ENCODE results near the gene COL6A2. TPM values are rescaled to one million over a fixed set of nuclear protein-coding genes. Genes with fewer than 3 reads are reported as not detected.
A peak's percentile ranks its signal among the peaks of the same experiment; 100 is the strongest.

Gene COL6A2
- total and polyA plus RNA-seq, 2 experiments from 2014 or later, result 509 to 832 TPM

DNA sequence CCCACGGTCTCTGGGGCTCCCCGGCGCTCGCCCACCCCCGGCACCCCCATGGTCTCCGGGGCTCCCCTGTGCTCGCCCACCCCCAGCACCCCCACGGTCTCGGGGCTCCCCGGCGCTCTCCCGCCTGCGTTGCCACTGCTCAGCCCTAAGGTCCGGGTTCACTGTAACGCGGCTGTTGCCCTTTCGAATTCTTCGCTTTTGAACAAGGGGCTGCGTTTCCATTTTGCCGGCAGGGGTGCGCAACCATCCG is 62.7 kb downstream of the COL6A2 start:
- H3K36me3 ChIP-seq (replicated peaks; ENCODE audit: insufficient read depth, low read depth), result no peaks in the 10 kb centered on the region
- no peaks in the 10 kb centered on the region for H3K79me2 ChIP-seq
- H3K9me2 ChIP-seq (replicated peaks; ENCODE audit: insufficient read depth), result no peaks in the 10 kb centered on the region
- no peak overlapping the region for H3K4me3 ChIP-seq
- H3K4me1 ChIP-seq (ENCODE audit: insufficient read depth), result no peaks in the 10 kb centered on the region
- peak; percentile 4 for DNase-seq (ENCODE audit: low spot score)
- no peaks in the 10 kb centered on the region for H3K27me3 ChIP-seq
- TF ChIP-seq, protein P1, sequence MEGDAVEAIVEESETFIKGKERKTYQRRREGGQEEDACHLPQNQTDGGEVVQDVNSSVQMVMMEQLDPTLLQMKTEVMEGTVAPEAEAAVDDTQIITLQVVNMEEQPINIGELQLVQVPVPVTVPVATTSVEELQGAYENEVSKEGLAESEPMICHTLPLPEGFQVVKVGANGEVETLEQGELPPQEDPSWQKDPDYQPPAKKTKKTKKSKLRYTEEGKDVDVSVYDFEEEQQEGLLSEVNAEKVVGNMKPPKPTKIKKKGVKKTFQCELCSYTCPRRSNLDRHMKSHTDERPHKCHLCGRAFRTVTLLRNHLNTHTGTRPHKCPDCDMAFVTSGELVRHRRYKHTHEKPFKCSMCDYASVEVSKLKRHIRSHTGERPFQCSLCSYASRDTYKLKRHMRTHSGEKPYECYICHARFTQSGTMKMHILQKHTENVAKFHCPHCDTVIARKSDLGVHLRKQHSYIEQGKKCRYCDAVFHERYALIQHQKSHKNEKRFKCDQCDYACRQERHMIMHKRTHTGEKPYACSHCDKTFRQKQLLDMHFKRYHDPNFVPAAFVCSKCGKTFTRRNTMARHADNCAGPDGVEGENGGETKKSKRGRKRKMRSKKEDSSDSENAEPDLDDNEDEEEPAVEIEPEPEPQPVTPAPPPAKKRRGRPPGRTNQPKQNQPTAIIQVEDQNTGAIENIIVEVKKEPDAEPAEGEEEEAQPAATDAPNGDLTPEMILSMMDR (IDR thresholded peaks at IDR 0.05; ENCODE audit: poor library complexity), result no peak
- no peak for TF ChIP-seq EZH2 (IDR thresholded peaks at IDR 0.05; ENCODE audit: borderline replicate concordance)
- TF ChIP-seq EZH2phosphoT487 (IDR thresholded peaks at IDR 0.05; ENCODE audit: low read depth, severe bottlenecking, unreplicated experiment), result no peak
- H3K9me3 ChIP-seq (ENCODE audit: low read depth), result no peaks in the 10 kb centered on the region
- 100% methylated on average over 10 of the region's 22 CpGs for WGBS (ENCODE audit: low lambda C conversion rate, missing lambda C conversion rate)
- no peaks in the 10 kb centered on the region for H4K20me1 ChIP-seq (ENCODE audit: insufficient read depth, poor library complexity, severe bottlenecking)
- no peak overlapping the region for H3K27ac ChIP-seq
- H3K4me2 ChIP-seq, result no peak overlapping the region
- H2AFZ ChIP-seq, result no peak overlapping the region

DNA sequence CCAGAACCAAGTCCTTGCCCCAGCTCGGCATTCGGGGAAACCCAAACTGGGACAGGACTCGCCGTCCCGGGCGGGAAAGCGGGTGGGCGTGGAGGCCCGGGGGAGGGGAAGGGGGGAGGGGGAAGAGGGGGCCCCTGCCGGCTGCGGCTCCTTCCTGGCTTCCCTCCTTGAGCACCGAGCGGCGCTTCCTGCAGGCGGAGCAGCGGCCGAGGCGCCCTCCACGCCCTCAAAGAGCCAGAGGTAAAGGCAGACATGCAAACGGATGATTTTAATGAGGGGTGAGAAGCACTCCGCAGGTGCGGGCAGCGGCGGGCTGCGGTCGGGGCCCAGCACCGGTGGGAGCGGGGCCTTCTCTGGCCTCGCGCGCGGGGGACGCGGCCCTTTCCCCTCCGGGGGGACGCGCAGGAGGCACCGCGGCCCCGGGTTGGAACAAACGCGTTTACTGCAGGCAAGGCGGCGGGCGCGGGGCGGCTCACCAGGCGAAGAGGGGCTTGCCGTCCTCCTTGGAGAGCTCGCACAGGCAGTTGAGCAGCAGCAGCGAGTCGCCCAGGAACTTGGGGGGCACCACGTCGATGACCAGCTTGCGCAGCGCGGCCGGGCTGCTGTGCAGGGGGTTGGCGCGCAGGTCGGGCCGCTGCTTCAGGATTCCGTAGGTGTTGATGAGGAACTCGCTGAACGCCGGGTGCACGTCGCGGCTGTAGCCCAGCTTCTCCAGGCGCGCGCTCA is 63.2 kb downstream of the COL6A2 start:
- Histone ChIP-seq H3K9me2 (replicated peaks; ENCODE audit: insufficient read depth) (no peaks in the 10 kb centered on the region), H3K27me3 (no peaks in the 10 kb centered on the region), H3K36me3 (replicated peaks; ENCODE audit: insufficient read depth, low read depth) (no peaks in the 10 kb centered on the region), H3K79me2 (no peaks in the 10 kb centered on the region), H3K9me3 (ENCODE audit: low read depth) (no peaks in the 10 kb centered on the region), H3K4me2 (no peak overlapping the region), H3K4me3 (no peak overlapping the region), H2AFZ (no peak overlapping the region), H4K20me1 (ENCODE audit: insufficient read depth, poor library complexity, severe bottlenecking) (no peaks in the 10 kb centered on the region), H3K27ac (no peak overlapping the region), H3K4me1 (ENCODE audit: insufficient read depth) (no peaks in the 10 kb centered on the region)
- no peak for DNase-seq (ENCODE audit: low spot score)
- no peak for TF ChIP-seq EZH2phosphoT487 (IDR thresholded peaks at IDR 0.05; ENCODE audit: low read depth, severe bottlenecking, unreplicated experiment)
- TF ChIP-seq EZH2 (IDR thresholded peaks at IDR 0.05; ENCODE audit: borderline replicate concordance), result no peak
- TF ChIP-seq, protein P1 (IDR thresholded peaks at IDR 0.05; ENCODE audit: poor library complexity), result no peak
- WGBS (ENCODE audit: low lambda C conversion rate, missing lambda C conversion rate), result 99% methylated on average over 44 of the region's 72 CpGs

DNA sequence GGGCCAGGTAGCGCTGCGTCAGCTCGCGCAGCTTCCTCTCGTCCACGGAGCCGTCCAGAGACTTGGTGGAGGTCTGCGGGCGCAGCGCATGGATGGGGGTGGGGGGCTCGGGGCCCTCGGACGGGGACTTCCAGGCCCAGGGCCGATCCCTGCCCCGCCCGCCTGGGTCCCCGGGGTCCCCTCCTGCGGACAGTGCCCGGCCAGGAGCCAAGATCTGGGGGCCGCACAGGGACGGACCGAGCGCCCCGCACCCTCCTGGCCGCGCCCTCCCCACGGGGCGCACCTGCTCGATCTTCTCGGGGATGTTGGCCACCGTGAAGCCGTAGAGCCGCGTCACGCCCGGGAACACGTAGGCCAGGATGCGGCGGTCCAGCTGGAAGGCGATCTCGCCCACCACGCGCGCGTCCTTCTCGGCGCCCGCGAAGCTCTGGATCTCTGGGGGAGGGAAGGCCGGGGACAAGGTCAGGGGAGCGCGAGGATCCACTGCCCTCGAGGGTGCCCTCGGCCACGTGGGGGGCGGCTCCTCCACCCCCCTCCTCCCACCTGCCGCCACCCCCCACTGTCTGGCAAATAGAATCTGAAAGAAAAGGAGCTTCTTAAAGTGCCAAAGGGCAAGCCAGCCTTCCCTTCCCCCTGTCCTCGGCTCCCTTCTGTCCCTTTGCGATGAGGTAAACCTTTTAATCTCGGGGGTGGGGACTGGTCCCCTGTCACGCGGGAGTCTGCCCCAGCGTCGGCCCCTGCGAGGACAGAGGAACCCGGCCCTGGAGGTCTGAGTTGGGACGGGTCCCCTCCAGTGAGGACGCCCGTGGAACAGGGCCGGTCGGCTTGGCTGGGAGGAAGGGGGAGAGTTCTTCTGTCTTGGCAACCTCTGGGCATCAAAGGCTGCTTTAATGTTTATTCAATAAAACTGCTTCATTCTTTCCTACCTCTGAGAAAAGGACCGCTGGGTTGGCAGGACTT is 64.0 kb downstream of the COL6A2 start:
- DNase-seq (ENCODE audit: low spot score), result peak; percentile 2
- Histone ChIP-seq H2AFZ (no peak overlapping the region), H4K20me1 (ENCODE audit: insufficient read depth, poor library complexity, severe bottlenecking) (no peaks in the 10 kb centered on the region), H3K4me2 (no peak overlapping the region), H3K4me3 (no peak overlapping the region), H3K36me3 (replicated peaks; ENCODE audit: insufficient read depth, low read depth) (no peaks in the 10 kb centered on the region), H3K9me2 (replicated peaks; ENCODE audit: insufficient read depth) (no peaks in the 10 kb centered on the region), H3K79me2 (no peaks in the 10 kb centered on the region), H3K9me3 (ENCODE audit: low read depth) (no peaks in the 10 kb centered on the region), H3K4me1 (ENCODE audit: insufficient read depth) (no peaks in the 10 kb centered on the region), H3K27ac (no peak overlapping the region), H3K27me3 (no peaks in the 10 kb centered on the region)
- TF ChIP-seq EZH2phosphoT487 (IDR thresholded peaks at IDR 0.05; ENCODE audit: low read depth, severe bottlenecking, unreplicated experiment) (no peak), EZH2 (IDR thresholded peaks at IDR 0.05; ENCODE audit: borderline replicate concordance) (no peak)
- TF ChIP-seq, protein P1 (IDR thresholded peaks at IDR 0.05; ENCODE audit: poor library complexity), result no peak
- WGBS (ENCODE audit: low lambda C conversion rate, missing lambda C conversion rate), result 97% methylated on average over 37 of the region's 72 CpGs
